ENCODE results near the gene FGD4. TPM values are rescaled to one million over a fixed set of nuclear protein-coding genes. Genes with fewer than 3 reads are reported as not detected.

Gene FGD4
- total and polyA plus RNA-seq, 2 donors from 2014 or later: 4.9 to 55.5 TPM

DNA sequence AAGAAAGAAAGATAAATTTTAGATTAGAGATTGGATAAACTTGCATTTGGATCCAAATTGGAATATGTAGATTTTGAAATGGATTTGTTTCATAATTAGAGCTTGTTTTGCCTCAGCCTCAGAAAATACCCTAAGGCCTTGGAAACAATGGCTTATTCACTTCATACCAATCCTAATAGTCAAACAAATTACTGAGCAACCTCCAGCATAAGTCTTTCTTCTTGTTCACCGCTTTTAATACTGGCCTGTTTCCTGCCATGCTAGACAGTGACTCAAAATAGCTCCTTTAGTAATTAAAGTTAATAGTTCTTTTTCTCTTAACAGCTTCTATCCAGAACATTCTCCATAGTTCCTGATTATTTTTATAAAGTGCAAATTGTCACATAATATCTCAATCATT, 168.9 kb downstream of the FGD4 start:
- DNase-seq (peak in 2 of 5 donors; percentile 26 to 27), FAIRE-seq (peak; percentile 60)
- H3K27me3 ChIP-seq (ENCODE audit: control insufficient read depth, insufficient read depth, low read length): no peaks in the 10 kb centered on the region
- H3K36me3 ChIP-seq (ENCODE audit: control insufficient read depth in 2 of 3, insufficient read depth in 3 of 3, low read length in 3 of 3): peaks cover 0 to 10% (median 4%) of the 10 kb centered on the region in 3 donors
- H3K4me3 ChIP-seq (ENCODE audit: low read length in 3 of 3): no peak overlapping the region
- H3K4me1 ChIP-seq (ENCODE audit: control insufficient read depth in 2 of 3, insufficient read depth in 2 of 3, low read depth in 1 of 3, low read length in 3 of 3): peaks cover 5 to 15% (median 8%) of the 10 kb centered on the region in 3 donors
- H3K9ac ChIP-seq (ENCODE audit: low read length in 3 of 3): no peak overlapping the region
- TF ChIP-seq, protein P1, sequence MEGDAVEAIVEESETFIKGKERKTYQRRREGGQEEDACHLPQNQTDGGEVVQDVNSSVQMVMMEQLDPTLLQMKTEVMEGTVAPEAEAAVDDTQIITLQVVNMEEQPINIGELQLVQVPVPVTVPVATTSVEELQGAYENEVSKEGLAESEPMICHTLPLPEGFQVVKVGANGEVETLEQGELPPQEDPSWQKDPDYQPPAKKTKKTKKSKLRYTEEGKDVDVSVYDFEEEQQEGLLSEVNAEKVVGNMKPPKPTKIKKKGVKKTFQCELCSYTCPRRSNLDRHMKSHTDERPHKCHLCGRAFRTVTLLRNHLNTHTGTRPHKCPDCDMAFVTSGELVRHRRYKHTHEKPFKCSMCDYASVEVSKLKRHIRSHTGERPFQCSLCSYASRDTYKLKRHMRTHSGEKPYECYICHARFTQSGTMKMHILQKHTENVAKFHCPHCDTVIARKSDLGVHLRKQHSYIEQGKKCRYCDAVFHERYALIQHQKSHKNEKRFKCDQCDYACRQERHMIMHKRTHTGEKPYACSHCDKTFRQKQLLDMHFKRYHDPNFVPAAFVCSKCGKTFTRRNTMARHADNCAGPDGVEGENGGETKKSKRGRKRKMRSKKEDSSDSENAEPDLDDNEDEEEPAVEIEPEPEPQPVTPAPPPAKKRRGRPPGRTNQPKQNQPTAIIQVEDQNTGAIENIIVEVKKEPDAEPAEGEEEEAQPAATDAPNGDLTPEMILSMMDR (IDR thresholded peaks at IDR 0.05; ENCODE audit: borderline replicate concordance, extremely low read depth, insufficient read depth): no peak
- H3K9me3 ChIP-seq (ENCODE audit: control insufficient read depth in 2 of 3, insufficient read depth in 1 of 3, low read length in 3 of 3): no peaks in the 10 kb centered on the region
- intact Hi-C loops (cut with DNase I): no loop called here
- H3K27ac ChIP-seq (ENCODE audit: low read depth in 2 of 2, low read length in 2 of 2): no peak overlapping the region

DNA sequence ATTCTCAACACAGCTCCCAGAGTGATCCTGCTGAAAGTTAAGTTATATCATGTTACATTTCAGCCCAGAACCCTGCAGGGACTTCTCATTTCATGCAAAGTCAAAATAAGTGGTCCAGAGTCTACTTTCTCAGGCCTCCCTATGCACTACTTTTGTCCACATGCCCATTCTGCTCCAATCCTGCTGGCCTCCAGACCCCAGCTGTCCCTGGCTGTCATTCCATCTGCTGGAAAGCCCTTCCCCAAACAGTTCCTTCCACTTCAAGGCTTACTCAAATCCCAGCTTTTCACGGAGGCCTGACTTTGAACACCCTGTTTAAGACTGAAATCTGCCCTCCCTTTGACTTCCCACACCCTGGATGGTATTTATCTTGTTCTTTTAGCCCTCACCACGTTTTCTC, 169.9 kb downstream of the FGD4 start:
- intact Hi-C loops (cut with DNase I): no loop called here
- no peaks in the 10 kb centered on the region for H3K27me3 ChIP-seq (ENCODE audit: control insufficient read depth, insufficient read depth, low read length)
- no peak for FAIRE-seq
- TF ChIP-seq, protein P1 (IDR thresholded peaks at IDR 0.05; ENCODE audit: borderline replicate concordance, extremely low read depth, insufficient read depth): no peak
- peaks cover 0 to 7% (median under 1%) of the 10 kb centered on the region in 3 donors for H3K36me3 ChIP-seq (ENCODE audit: control insufficient read depth in 2 of 3, insufficient read depth in 3 of 3, low read length in 3 of 3)
- H3K9me3 ChIP-seq (ENCODE audit: control insufficient read depth in 2 of 3, insufficient read depth in 1 of 3, low read length in 3 of 3): no peaks in the 10 kb centered on the region
- H3K4me1 ChIP-seq (ENCODE audit: control insufficient read depth in 2 of 3, insufficient read depth in 2 of 3, low read depth in 1 of 3, low read length in 3 of 3): peaks cover 5 to 15% (median 8%) of the 10 kb centered on the region in 3 donors
- DNase-seq: peak in 1 of 5 donors; percentile 20
- peak overlapping the region in 1 of 3 donors; percentile 23 for H3K9ac ChIP-seq (ENCODE audit: low read length in 3 of 3)
- no peak overlapping the region for H3K4me3 ChIP-seq (ENCODE audit: low read length in 3 of 3)
- peak overlapping the region in 1 of 2 donors; percentile 71 for H3K27ac ChIP-seq (ENCODE audit: low read depth in 2 of 2, low read length in 2 of 2)

DNA sequence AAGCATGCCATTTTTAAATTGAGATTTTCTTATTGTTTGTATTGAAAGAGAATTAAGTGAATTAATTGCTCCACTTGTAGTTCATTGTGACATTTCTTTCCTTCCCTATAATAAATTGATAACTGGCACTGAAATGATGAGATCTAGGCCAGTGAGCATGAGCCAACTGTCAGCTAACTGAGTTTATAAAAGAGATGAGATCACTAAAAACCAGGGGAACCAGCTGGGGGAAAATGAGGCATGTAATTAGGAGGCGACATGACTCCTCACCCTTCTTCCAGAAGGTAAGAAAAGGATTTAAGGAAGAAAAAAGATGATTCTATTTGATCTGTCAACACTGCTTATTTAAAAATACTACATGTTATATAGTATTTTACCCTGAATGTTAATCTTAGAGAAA, 175.2 kb downstream of the FGD4 start:
- Histone ChIP-seq H3K36me3 (ENCODE audit: control insufficient read depth in 2 of 3, insufficient read depth in 3 of 3, low read length in 3 of 3) (peaks cover 0 to 5% (median 0%) of the 10 kb centered on the region in 3 donors), H3K9ac (ENCODE audit: low read length in 3 of 3) (no peak overlapping the region), H3K9me3 (ENCODE audit: control insufficient read depth in 2 of 3, insufficient read depth in 1 of 3, low read length in 3 of 3) (no peaks in the 10 kb centered on the region), H3K27me3 (ENCODE audit: control insufficient read depth, insufficient read depth, low read length) (no peaks in the 10 kb centered on the region), H3K27ac (ENCODE audit: low read depth in 2 of 2, low read length in 2 of 2) (no peak overlapping the region), H3K4me3 (ENCODE audit: low read length in 3 of 3) (no peak overlapping the region), H3K4me1 (ENCODE audit: control insufficient read depth in 2 of 3, insufficient read depth in 2 of 3, low read depth in 1 of 3, low read length in 3 of 3) (no peaks in the 10 kb centered on the region)
- FAIRE-seq (no peak), DNase-seq (no peak)
- intact Hi-C loops (cut with DNase I): no loop called here
- TF ChIP-seq, protein P1 (IDR thresholded peaks at IDR 0.05; ENCODE audit: borderline replicate concordance, extremely low read depth, insufficient read depth): no peak

DNA sequence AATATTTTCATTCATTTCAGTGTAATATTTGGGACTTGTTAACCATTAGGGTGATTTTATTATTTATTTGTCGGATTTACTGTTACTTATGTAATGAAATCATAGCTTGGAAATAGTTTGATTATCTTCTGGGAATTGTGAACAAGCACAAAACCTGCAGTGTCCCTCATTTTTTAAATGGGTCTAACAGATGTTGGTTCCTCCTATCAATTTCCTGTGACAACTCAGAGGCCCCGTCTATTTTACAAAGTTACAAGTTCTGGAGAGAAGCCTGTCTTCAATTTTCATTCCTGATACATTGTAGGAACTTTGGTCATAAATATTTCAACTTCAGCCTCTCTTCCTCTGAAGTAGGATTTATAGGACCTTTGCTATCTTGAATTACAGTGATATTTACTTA, 178.0 kb downstream of the FGD4 start:
- no peak overlapping the region for H3K4me3 ChIP-seq (ENCODE audit: low read length in 3 of 3)
- H3K4me1 ChIP-seq (ENCODE audit: control insufficient read depth in 2 of 3, insufficient read depth in 2 of 3, low read depth in 1 of 3, low read length in 3 of 3): no peaks in the 10 kb centered on the region
- no peak overlapping the region for H3K9ac ChIP-seq (ENCODE audit: low read length in 3 of 3)
- DNase-seq (peak in 1 of 5 donors; percentile 14), FAIRE-seq (no peak)
- no peaks in the 10 kb centered on the region for H3K9me3 ChIP-seq (ENCODE audit: control insufficient read depth in 2 of 3, insufficient read depth in 1 of 3, low read length in 3 of 3)
- peaks cover 0 to 5% (median 4%) of the 10 kb centered on the region in 3 donors for H3K36me3 ChIP-seq (ENCODE audit: control insufficient read depth in 2 of 3, insufficient read depth in 3 of 3, low read length in 3 of 3)
- no peaks in the 10 kb centered on the region for H3K27me3 ChIP-seq (ENCODE audit: control insufficient read depth, insufficient read depth, low read length)
- TF ChIP-seq, protein P1 (IDR thresholded peaks at IDR 0.05; ENCODE audit: borderline replicate concordance, extremely low read depth, insufficient read depth): no peak
- no peak overlapping the region for H3K27ac ChIP-seq (ENCODE audit: low read depth in 2 of 2, low read length in 2 of 2)
- intact Hi-C loops (cut with DNase I): no loop called here

All from kidney (tissue), 14 donors.